GM19452 (cell line): Measurements from ENCODE around the gene DPP6.

ENCODE experiments used
- ATAC-seq: cut with Tn5 transposase; IDR thresholded peaks from one replicate; pipeline ENCODE4 v1.9.1; 2021; ENCODE audit not compliant: unreplicated experiment

Gene DPP6

DNA sequence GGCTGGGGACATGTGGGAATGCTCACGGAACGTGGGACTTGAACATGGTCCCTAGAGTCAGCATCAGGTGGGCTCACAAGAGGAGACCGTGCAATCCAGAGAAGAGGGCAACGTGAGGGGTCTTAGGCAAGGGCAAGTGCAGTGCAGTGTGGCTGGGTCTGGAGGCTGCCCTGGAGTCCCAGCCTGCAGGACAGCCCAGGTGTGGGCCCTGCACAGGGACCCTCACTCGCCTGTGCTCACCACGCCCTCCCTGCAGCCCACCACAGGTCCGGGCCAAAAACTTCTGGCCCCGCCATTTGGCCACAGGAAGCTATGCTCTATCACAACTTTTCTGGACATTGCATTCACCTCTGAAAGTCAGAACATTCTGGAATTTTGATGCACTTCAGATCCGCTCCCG is 817.2 kb downstream of the DPP6 start:
- ATAC-seq = no peak

DNA sequence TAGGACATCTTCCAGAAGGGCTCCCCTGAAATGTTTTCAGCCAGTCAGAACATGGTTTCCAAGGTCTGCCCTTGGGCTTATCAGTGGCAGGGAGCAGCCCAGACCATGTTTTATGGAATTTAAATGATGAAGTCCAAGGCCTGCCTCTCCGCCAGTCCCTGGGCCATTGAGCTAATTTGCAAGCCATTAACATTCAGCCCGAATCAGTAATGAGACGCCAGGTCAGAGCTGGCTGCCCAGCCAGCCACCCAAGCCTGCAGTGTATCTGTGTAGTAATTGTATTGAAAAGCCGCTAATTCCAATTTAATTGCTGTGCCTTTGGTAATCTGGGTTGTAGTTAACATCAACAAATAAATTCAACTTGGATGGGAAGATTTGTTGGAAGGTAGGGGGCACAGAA is 819.3 kb downstream of the DPP6 start:
- no peak for ATAC-seq

DNA sequence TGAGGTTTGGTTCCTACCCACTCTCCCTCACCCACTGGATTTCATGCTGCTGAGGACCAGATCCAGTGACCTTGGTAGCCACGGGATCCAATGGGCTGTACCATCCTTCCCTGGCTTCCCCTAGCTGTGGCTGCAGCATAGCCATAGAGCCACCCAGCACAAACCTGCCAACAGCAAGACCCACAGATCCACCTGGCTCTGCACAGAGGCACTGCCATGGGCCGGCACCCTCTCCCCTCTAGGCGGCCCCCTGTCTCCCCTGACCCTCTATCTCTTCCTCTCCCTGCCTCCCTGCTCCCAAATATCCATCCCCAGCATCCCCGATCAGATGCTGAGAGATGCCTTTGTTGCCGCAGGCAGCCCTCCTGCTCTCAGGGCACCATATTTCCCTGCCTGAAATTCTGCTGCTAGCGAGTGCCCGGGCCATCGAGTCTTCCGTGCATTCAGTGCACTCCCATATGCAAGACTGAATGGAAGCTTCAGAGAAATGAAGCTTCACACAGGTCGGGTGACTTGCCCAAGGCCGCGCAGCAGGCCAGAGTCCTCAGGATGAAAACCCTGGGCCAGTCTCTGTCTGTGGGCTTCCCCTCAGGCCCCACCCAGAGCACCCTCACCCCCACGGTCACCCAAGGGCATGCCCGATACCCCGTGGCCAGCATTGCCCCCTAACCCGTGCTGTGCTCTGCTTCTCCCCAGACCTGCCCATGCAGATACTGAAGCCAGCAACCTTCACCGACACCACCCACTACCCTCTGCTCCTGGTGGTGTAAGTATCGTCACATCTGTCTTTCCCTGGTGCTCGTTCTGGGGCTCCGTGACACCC is 819.9 kb downstream of the DPP6 start:
- ATAC-seq = no peak

DNA sequence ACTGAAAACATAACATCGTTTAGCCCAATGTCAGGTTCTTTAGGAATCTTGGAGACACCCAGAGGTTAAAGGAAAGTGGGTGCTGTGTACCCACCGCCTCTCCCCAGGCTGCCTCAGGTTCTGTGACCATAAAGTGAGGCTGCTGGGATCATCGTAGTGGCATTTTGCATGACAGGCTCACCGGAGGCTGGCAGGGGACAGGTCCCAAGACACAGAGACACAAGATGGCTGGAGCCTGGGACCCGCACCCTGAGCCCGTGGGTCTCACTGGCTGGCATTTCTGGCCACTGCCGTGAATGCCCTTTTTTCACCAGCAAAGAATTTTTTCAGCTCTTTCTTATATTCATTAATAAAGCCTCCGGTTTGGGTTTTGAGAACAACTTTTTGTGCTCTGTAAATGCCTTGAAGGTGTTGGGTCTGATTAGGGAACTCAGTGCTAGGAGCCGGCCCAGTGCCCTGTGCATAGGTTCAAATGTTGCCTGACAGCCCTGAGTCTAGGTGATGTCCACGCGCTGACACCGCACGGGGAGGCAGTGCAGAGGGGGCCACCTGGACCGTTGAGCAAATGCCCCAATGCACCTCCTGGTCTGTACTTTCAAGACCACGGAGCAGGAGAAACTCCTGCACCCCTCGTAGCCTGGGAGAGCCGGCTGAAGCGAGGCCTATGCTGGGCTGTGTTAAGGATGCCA is 820.8 kb downstream of the DPP6 start:
- no peak for ATAC-seq

DNA sequence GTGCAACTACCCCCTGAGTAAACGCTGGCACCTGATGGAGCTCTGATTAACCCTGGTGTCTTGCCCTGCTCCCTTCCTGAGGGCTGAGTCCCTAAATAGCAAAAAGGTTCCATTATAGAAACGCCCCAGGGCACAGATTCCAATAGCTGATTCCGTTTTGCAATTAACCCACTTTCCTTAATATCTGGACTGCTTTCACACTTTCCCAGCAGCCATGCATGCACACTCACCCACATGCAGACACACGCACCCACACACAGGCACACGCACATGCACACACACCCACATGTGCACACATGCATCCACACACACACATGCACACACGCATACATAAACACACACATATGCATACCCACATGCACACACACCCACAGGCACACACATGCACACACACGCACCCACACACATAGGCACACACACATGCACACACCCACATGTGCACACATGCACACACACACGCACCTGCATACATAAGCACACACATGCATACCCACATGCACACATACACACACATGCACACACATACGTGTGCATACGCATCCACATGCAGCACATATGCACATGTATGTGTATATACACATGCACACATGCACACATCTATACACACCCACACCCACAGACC is 821.4 kb downstream of the DPP6 start:
- no peak for ATAC-seq

DNA sequence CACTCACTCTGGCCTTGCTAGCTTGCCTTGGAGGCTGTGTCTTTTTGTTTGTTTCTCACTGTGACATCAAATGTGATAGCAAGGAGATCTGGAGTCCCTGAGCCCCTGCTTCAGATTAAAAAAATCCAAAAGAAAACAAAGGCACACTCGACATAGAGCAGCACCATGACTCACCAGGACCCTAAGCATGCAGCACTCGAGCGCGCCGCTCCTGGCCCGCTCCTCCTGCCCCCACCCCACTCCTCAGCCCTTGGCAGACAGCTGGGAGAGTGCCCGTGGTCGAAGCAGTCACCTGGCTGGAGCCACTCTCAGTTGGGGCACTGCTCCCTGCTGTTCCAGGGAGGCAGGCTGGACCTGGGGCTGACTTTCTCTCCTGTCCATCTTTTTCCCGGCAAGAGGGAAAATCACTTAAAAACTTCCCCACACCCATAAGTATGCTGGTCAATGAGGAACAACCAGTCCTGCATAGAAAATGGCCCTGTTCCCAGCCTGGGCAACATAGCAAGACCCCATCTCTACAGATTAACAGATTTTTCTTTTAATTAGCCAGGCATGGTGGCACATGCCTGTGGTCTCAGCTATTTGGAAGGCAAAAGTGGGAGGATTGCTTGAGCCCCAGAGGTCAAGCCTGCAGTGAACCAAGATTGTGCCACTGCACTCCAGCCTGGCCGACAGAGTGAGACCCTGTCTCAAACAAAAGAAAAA is 822.4 kb downstream of the DPP6 start:
- no peak for ATAC-seq

DNA sequence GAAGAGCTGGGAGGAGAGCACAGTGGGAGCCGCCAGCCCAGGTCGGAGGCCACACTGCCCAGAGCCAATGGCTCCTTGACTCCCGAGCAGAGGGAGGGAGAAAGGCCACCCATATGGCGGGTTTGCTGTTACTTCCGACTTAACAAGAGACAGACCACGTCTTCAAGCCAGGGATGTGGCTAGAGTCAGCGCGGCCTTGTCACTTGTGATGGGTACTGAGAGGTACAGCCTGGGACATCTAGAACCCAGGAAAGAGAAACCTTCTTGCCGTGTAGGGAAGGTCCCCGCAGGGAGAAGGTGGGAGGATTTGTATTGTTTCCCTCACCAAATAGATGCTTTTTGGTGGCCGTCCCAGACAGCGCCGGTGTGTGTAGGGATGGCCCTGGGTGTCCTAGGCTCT is 823.1 kb downstream of the DPP6 start:
- ATAC-seq = no peak

DNA sequence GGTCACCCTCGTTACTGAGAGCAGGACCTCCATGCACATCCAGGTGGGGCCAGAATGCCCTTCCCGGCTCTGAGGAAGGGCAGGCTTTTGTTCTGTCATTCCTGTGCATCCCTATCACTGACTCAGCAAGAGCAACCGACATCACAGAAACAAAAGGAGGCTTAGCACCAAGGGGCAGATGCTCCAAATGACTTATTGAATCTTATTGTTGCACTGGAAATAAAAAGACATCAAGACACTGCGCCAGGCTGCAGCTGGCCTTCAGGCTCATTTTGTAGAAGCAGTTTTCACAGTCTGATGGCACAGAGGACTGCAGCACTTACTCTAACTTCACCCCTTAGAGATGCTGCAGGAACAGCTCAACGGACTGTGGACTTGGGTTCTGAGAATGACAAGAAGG is 824.3 kb downstream of the DPP6 start:
- no peak for ATAC-seq

DNA sequence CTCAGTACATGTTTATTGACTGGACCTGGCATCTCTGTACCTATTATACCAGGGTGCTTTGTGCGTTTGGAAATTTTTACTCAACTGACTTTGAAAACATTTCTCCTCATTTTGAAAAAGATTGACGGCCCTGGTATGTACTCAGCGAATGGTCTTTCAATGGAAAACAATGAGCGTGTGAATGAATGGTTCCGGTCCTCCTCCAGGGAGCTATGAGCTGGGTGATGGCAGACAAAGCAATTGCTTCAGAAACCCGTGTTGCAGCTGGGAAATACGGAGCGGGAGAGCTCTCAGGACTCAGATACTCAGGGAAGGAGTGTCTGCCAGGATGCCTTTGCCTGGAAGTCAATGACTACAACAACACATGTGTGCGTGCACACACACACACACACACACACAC is 824.8 kb downstream of the DPP6 start:
- ATAC-seq = no peak

DNA sequence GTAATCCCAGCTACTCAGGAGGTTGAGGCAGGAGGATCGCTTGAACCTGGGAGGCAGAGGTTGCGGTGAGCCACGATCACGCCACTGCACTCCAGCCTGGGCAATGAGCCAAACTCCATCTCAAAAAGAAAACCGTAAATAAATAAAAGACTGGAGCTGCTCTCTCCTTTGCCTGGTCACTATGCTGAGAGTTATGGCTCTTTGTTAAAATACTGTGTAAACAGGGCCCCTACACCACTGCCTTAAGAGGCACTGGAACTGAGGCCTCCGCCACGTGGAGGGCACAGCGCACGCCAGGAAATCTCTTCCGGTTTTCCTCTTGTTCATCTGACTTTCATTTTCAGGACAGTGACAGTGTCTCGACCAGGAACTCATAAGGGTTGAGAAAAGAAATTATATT is 827.4 kb downstream of the DPP6 start:
- ATAC-seq = no peak

DNA sequence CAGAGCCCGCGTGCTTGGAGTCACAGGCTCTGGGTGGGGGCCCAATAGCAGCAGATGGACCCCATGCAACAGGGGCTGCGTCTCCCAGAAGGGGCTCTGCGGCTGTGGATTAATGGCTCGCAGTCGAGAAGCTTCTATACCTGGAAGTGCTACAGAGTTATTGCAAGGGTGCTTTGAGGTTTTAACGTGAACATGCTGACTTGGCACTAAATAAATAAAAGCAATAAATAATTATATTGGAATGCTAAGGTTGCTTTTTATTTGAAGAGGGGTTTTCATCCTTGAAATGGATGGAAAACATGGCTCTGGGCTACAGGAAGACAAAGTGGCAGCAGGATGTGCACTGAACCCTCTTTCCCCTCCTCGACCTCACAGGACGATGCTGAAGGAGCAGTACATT is 828.3 kb downstream of the DPP6 start:
- no peak for ATAC-seq

DNA sequence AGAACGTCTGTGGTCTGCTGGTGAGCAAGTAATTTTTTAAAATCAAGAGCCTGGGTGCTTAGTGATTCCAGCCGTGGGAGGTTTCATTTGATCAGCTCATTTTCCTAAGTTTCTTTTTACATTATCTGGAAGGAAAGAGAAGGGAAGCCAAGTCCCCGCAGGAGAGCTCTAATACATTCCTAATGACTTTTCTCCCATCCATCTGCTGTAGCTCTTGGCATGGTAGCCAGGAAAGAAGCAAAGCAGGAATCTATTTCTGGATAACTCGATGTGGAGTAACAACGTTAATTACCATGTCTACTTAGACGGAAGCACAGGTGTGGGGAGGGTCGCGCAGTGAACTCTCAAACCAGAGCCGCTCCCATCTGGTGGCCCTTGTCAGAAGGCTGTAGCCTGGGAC is 828.8 kb downstream of the DPP6 start:
- ATAC-seq = no peak

DNA sequence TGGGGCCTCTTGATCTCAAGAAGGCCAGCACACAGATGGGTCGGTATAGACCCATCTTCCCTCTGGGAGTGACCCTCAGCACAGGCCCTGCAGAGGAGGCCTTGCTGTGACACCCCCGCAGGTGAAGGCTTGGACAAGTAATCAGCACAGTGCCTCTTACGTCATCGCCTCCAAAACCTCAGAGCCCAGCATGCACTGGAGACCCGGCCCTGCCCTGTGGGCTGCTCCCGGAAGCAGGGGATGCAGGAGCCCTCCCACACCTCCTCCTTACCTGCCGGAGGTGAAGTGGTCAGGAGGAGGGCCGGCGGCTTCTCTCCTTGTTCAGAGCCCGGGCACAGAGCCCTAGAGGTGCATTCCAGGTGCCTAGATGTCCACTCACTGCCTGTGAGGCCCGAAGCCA is 829.3 kb downstream of the DPP6 start:
- ATAC-seq = no peak

DNA sequence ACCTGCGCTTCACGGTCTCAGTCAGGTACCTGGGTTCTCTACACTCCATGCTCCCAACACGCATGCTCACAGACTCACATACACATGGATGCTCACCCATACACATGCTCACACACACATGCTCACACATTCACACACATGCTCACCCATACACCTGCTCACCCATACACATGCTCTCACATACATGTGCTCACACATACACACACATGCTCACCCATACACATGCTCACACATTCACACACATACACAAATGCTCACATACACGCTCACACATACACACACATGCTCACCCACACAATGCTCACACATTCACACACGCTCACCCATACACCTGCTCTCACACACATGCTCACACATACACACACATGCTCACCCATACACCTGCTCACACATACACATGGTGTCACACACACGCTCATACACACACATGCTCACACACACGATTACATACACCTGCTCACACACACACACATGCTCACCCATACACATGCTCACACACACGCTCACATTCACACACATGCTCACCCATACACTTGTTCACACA is 830.8 kb downstream of the DPP6 start:
- no peak for ATAC-seq

DNA sequence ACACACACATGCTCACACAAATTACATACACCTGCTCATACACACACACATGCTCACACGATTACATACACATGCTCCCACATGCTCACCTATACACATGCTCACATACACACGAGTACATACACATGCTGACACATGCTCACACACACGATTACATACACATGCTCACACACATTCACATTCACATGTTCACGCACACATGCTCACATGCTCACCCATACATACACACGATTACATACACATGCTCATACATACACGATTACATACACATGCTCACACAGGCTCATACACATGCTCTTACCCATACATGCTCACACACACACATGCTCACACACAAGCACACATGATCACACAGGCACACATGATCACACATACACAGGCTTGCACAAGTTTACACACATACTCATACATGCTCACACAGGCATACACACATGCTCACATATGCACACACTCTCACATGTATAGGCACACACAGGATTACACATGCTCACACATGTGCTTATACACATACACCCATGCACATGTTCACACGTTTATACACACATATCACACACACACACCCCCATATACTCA is 832.2 kb downstream of the DPP6 start:
- ATAC-seq = no peak

DNA sequence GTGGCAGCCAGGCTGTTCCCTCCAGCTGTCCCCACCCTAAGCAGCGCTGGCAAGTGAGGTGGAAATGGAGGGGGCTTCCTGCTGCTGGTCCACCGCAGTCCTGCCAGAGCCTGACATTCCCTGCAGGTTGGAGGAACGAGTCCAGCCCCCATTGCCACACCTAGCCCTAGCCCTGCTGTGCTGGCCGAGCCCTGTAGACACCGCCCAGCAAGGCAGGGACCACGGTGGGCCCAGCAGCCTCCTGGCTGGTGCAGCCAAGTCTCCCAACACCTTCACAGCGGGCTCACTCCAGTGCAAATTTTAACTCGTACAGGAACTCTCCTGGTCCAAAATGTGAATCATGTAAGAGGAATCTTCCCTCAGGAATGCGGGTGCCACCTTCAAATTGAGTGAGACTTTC is 834.4 kb downstream of the DPP6 start:
- ATAC-seq = no peak

DNA sequence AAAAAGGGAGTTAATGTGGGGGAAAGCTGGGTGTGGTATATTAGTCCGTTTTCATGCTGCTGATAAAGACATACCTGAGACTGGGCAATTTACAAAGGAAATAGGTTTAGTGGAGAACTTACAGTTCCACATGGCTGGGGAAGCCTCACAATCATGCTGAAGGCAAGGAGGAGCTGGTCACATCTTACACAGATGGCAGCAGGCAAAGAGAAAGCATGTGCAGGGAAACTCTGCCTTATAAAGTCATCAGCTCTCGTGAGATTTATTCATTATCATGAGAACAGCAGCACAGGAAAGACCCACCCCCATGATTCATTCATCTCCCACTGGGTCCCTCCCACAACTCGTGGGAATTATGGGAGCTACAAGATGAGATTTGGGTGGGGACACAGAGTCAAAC is 836.5 kb downstream of the DPP6 start:
- no peak for ATAC-seq

DNA sequence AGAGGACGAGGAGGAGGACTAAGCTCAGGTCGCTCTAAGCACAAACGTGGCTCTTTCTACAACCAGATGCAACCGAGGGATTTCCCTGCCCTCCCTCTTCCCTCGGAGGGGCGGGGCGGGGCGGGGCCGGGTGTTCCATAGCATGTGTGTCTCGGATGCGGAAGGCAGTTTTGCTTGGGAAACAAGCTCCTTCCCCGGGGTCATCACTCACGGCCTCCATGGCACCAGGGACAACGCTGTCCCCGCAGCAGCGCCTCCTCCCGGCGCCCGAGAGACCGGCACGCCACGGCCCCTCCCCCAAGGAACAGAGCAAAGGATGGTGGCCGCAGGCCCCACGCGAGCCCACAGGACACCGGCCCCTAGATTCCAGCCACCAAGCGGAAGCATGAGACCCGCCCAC is 840.3 kb downstream of the DPP6 start:
- no peak for ATAC-seq

DNA sequence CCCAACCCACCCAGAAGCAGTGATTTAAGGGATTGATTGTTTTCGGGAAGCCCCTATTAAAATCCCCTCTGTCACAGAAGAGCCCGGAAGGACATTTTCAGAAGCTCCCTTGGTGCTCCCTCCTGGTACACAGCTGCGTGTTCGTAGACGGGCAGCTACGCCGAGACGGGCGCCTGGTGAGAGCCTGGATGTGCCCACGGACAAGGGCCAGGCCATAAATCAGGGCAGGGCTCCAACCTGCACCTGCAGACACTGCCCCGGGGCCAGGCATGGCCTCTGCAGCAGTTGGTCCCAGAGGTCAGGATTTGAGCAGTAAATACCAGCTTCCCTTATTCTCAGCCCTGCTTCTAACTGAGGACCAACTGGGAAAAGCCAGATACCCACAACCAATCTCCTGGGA is 843.9 kb downstream of the DPP6 start:
- ATAC-seq = no peak

DNA sequence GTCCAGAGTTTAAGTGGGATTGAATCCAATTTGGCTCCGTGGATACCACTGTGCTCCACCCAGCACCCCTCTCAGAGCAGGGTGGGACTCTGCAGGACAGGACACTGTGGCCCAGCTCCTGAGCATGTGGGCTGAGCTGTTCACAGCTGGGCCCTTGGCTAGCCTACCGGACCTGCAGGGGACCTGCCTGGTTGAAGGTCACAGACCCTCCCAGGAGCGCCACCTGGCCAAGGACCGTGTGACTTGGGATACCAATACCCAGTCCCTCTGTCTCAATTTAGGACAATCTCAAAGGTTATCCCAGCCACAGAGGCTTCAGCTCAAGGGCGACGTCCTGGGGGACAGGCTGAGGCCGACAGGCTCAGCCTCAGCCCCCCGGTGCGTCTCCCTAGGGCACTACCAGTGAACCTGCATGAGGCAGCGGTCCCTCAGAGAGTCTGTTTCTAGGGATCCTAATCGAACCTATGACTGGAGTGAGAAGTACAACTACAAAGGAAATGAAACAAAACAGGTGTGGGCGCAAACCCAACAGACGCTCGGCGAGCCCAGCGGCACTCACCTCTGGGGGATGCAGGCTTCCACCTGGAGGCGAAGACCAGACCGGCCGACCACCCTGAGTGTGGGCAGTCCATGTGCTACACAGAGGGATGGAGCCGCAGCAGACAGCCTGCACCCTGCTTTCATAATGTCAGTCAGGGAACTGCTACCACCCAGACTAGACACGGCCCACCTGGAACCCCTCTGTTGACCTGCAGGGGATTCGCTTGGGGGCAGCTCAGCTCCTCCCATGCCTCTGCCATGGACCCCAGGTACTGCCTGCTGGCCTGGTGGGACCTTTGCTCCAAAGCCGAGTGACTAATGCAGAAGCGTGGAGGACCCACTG is 847.0 kb downstream of the DPP6 start:
- no peak for ATAC-seq
